Erythroblast (primary cell): ENCODE results near the gene TCEA3.
A peak's percentile ranks its signal among the peaks of the same experiment; 100 is the strongest.

ENCODE experiments used
- DNase-seq, 2 experiments: peaks; one replicate each; lab custom pipeline; 2025; lab: John Stamatoyannopoulos, UW
- GATA1 ChIP-seq: IDR thresholded peaks from 2 replicates; pipeline ENCODE4 v1.6.1; 2011; ENCODE audit warnings: low read depth, mild to moderate bottlenecking, control low read depth, low read length, moderate library complexity
- POLR2A ChIP-seq: IDR thresholded peaks from 2 replicates; pipeline ENCODE4 v1.6.1; 2011; ENCODE audit warnings: mild to moderate bottlenecking, low read length

TCEA3 gene

DNA sequence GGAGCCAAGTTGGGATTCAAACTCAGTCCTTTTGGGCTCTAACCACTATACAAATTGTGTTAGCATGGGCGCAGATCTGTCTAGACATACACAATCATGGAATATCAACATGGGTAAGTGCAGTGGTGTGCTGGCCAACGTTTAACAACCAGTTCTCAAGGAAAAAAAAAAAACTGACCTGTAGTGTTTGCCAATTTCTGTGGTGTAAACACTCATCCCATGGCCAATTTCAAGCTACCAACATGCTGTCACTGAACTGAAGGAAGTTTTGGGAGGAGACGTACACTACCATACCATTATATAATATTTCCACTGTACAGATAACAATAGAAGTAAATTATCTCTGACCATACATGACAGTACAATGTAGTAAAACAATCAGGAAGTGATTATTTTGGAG, 3.2 kb downstream of the TCEA3 start:
- TF ChIP-seq POLR2A: no peak
- TF ChIP-seq GATA1: no peak
- no peak for DNase-seq

DNA sequence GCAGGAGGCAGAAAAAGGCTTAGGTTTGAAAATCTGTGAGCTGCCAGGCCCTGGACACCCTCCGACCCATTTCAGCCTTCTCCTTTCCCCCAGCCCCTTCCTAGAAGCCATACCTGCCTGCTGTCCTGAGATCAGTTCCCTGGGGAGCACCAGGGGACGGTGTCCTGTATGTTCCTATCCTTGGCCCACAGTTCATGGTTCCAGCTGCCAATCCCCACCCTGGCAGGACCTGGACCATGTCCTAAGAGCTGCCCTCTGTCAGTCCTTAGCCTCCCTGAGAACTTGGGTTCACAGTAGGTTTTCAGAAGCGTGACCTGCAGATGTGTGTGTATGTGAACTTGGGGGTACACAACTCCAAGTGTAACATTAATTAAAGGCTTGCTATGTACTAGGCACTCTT, 3.8 kb downstream of the TCEA3 start:
- TF ChIP-seq GATA1: no peak
- TF ChIP-seq POLR2A: no peak
- no peak for DNase-seq

DNA sequence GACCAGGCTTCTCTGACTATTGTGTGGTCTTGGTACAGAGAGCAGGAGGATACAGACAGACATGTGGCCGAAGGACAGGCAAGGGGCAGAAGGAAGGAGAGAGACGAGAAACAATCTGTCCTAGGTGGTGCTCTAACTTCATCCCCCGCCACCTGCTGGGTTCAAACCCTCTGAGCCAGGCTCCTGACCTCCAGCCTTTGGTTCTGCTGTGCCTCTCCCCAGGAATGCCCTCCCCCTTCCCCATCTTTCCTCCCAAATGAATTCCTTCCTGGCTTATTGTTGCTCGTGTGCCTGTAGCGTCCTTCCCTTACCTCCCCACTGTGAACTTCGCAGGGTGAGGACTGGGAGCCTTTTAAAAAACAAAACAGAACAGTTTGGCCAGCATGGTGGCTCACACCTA, 5.4 kb downstream of the TCEA3 start:
- TF ChIP-seq GATA1 (no peak), POLR2A (no peak)
- no peak for DNase-seq

DNA sequence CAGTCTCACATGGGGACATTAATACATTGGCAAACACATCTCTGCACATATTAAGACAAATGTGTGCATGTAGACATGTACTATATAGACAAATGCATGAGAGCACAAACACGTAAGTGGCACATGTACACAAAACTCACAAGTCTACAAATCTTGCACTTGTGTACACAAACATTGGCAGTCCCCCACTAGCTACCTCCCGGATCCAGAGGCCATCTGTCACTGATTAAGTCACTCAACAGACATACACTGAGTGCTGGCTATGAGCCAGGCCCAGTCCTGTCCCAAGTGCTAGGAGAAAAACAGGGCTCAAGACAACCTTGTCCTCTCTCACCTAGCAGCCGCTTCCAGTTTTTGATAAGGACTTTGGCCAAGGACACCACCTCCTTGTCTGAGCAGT, 7.0 kb downstream of the TCEA3 start:
- DNase-seq: peak in 1 of 2 experiments; percentile 42
- no peak for TF ChIP-seq GATA1
- no peak for TF ChIP-seq POLR2A

DNA sequence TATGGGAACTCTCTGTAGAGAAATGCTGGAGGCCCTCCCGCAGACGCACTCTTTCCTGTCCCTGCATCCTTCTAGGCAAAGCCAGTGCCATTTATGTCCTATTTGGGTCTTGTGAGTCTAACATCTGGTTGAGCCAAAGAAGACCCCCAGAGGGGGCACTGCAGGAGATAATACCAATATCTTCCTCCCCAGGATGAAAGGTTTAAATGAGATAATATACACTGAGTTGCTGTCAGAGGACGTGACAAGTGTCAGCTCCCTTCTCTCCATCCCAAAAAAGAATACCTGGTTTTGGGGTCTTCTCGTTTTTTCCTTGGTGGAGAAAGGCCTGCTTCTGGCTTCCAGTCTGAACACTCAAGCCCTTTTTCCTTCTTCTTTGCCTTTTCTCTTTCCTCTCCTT, 7.6 kb downstream of the TCEA3 start:
- TF ChIP-seq GATA1: no peak
- DNase-seq: no peak

DNA sequence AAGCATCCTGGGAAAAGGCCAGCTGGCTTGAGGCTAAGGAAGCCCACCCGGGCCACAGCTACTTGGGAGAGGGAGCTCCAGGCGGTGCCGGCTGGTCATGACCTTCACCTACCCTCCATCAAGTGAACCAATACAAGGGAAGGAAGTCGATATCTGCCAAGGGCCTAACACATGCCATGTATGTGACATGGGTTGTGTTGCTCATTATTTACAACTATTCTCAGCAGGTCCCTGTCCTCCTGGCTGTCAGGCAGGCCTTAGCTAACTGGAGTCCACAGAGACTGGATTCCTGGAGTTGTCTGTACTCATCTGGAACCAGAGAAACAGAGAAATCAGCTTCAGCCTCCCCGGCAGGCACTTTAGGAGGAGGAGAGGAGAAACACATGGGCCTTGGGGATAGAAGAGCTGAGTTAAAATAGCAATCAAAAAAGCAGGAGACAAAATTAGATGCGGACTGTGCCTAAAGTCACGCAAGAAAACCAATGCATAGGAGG, 15.7 kb downstream of the TCEA3 start:
- TF ChIP-seq GATA1 (no peak), POLR2A (no peak)
- no peak for DNase-seq

DNA sequence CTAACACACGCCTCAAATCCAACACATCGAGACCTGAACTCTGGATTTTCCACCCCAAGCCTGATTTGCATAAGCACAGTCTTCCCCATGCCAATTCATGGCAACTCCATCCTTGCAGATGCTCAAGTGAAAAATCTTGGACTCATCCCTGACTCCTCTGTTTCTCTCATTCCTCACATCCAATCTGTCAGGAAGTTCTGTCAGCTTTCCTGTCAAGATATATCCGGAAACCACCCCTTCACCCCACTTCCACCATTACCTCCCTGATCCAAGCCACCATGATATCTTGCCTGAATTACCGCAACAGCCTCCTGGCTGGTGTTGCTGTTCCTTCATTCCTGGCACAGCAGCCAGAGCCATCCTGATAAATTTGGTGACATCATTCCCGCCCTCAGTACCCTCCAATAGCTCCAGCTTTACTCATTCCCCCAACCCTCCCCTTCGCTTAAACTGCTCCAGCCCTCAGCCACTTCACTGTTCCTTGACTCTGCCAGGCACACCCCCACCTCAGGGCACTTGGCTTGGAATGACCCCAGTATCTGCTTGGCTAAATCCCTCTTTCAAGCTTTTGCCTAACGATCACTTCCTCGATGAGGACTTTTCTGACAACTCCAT, 17.4 kb downstream of the TCEA3 start:
- DNase-seq: no peak
- no peak for TF ChIP-seq GATA1
- TF ChIP-seq POLR2A: no peak

DNA sequence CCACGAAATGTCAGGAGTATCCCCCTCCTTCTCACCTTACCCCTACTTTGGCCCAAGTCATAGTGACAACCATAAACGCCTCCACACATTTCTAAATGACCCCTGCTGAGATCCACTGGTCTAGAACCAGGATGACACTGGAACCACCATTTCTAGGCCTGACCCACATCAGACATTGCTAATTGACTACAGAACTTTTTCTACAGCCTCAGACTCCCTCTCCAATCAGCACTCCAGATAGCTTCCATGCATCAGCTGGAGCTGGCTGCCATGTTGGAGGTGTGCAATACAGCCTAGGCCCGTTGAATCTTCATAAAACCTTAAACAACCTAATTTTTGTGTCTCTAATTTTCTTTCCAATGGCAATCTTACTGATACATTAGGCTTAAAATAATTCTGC, 18.6 kb downstream of the TCEA3 start:
- DNase-seq: no peak
- no peak for TF ChIP-seq POLR2A
- no peak for TF ChIP-seq GATA1

DNA sequence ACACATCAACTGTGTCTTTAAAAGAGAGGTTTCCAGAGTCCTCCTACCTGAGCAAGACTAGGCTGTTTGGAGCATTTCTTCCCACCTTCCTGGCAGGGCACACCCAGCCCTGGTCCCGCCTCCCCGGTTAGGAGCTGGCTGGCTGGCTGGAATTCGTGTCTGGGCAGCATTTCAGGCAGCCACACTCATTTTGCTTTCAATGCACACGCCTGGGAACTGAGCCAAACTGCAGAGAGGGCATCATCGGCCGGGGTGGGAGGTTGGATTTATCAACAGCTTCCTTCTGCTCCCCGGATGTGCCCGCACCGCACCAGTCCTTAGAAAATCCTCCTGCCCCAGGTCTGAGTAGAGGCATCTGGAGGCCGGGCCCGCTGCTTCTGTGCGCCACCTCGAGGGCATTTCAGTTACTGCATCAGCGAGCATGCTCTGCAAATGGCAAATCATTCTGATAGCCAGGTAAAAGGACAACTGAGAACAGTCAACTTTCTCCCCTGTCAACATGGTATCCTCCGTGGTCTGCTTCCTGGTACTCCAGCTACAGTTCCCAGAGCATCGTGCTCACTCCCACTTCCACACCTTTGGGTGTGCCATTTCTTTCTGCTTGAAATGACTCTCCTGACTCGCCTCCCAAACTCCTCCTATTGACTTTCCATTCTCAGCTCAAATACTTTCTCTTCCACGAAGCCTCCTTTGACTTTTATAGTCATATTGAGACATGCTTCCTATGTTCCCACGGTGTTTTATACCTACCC, 20.6 kb downstream of the TCEA3 start:
- no peak for TF ChIP-seq GATA1
- TF ChIP-seq POLR2A: no peak
- peak; percentile 93 to 94 for DNase-seq

DNA sequence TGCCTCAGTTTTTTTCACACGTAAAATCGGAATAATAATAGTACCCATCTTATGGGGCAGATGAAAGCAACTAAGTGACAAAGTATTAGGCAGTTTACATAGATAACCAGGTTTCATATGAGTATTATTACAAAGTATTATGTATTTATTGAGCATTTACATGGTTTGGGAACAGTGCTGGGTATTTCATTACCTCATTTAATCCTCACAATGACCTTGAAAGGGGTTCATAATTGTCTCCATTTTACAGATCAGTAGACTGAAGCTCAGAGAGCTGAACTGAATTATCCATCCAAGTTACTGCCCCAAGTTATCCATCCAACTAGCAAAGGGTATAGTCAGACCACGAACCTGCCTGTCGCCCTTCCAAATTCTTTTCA, 21.2 kb downstream of the TCEA3 start:
- TF ChIP-seq POLR2A: no peak
- no peak for TF ChIP-seq GATA1
- no peak for DNase-seq

DNA sequence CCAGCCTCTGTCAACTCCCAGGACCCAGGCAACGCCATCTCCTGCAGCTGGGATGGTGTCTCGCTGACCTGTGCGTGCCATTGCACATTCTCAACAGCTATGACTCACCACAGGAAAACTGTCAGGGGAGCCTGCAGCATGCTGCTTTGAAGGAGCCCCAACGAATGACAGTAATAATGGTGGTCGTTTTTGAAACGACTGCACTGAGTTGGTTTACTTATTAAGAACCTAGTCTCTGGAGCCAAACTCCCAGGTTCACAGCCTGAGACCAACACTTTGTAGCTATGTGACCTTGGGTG, 21.6 kb downstream of the TCEA3 start:
- TF ChIP-seq POLR2A (no peak), GATA1 (no peak)
- no peak for DNase-seq

DNA sequence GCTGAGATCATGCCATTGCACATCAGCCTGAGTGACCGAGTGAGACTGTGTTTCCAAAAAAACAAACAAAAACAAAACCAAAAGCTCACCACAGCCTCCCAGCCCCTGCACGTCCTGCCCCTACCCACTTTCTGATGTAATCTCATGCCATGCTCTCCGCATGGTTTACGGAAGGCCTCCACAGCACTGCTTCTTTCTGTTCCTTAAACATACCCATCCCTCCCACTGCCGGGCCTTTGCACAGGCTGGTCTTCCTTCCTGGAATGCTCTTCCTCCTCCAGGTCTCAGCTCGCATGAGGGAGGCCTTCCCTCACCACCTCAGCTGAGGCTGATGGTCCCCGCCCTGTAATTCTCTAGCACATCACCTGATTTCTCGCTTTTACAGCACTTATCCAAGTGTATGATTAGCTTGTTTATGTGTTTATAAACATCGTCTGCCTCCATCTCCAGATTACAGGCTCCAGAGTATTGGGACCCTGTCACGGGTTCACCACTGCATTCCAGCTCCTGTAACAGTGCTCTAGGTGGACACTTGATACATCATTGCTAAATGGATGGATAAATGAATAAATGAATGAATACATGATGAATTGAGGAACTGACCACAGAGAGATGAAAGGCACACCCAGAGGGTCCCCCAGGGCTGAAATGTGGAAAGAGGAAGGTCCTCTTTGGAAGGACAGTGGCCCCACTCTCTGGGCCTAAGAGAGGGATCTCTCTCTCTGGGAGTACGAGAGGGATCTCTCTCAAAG, 22.1 kb downstream of the TCEA3 start:
- no peak for DNase-seq
- TF ChIP-seq POLR2A: no peak
- no peak for TF ChIP-seq GATA1

DNA sequence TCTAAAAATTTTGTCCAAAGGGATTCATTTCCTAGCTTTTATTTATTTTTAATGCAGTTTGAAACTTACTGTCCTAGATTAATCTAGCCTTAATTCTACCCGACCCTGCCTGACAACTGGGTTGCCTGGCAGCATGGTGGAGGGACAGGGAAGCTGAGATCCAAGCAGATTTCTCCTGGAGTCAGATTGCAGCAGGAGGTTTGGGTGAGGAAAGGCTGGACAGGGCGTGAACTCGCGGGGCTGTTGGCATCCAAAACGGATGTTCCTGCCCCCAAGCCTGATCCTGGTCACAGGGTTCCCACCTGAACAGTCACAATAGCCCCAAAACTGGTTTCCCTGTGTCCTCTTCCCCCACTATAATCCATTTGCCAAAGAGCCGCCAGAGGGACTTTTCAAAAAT, 23.2 kb downstream of the TCEA3 start:
- TF ChIP-seq GATA1: no peak
- no peak for TF ChIP-seq POLR2A

More for the DNA sequence above, 23.2 kb downstream of the TCEA3 start:
- no peak for DNase-seq
